ENCODE results near the gene BMP6.

Gene BMP6

DNA sequence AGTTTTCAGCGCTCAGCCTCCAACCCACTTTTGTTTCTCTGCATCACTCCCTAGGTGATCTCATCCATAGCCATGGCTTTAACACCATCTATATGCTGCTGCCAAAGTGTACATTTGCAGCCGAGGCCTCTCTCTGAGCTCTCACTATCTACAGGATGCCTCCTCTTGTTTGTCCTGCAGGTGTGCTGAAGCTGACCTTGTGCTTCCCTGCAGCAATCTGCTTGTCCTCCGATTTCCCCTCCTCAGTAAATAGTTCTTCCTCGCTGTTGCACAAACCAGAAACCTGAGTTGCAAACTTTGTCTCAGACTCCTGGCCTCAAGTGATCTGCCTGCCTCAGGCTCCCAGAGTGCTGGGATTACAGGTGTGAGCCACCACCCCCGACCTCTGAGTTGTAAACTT is 188.4 kb downstream of the BMP6 start:
- no peaks in the 10 kb centered on the region for H3K9me3 Mint-ChIP-seq
- peaks cover 3% of the 10 kb centered on the region for H3K4me1 Mint-ChIP-seq
- H3K27me3 Mint-ChIP-seq: no peaks in the 10 kb centered on the region
- H3K4me3 Mint-ChIP-seq: no peak overlapping the region
- DNase-seq: no peak
- ATAC-seq: no peak
- no peak overlapping the region for H3K27ac Mint-ChIP-seq

DNA sequence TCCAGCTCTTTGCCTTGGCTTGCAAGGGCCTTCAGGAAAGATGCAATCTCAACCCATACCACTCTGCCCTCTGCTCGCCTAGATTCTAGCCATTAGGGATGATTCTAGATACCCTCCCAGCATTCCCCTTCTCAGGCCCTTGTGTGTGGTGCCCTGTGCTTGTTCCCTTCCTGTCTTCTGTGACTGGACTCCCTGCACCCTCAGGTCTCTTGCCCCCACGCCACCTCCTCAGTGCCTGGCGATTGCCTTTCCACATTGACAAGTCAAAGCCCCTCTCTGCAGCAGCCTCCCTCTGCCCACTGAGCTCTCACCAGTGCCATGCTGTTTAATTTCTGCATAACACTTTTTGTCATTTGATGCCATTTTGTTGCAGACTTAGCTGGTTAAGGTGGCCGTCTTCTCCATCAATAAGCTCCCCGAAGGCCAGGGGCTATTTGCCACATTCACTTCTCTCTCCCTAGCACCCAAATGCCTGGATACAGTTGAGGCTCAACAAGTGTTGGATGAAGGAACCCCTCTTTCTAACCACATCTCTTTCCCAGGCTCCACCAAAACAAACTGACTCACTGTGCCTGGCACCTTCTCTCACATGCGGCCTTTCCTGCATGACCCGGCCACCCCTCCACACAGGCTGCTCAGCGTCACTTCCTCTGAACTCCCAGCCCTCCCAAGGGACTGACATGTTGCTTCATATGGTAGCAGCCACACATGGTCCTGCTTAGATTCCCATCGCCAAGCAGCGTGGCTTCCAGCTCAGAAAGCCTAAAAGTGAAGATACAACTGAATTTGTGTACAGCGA is 189.3 kb downstream of the BMP6 start:
- H3K4me1 Mint-ChIP-seq: no peaks in the 10 kb centered on the region
- no peak overlapping the region for H3K27ac Mint-ChIP-seq
- ATAC-seq (no peak), DNase-seq (no peak)
- no peaks in the 10 kb centered on the region for H3K9me3 Mint-ChIP-seq
- no peak overlapping the region for H3K4me3 Mint-ChIP-seq
- no peaks in the 10 kb centered on the region for H3K27me3 Mint-ChIP-seq

DNA sequence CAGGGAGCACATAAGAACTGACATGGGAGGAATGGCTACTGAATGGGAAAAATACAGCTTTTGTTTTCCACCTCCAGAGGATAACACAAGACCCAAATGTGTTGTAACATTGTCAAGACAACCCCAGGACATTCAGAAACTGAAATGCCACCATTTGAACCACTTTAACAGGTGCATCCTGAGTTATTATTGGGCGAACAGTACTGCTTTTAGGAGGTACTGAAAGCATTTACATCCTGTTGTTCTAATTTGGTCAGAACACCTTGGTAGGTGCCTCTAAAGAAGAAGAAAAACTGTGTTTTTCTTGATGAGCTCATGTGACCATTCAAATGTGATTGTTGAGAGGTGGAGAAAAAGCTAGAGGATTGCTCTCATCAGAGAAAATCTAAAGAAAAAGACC is 191.1 kb downstream of the BMP6 start:
- H3K4me1 Mint-ChIP-seq: no peaks in the 10 kb centered on the region
- no peak overlapping the region for H3K4me3 Mint-ChIP-seq
- no peaks in the 10 kb centered on the region for H3K9me3 Mint-ChIP-seq
- no peak for ATAC-seq
- DNase-seq: no peak
- no peaks in the 10 kb centered on the region for H3K27me3 Mint-ChIP-seq
- H3K27ac Mint-ChIP-seq: no peak overlapping the region

DNA sequence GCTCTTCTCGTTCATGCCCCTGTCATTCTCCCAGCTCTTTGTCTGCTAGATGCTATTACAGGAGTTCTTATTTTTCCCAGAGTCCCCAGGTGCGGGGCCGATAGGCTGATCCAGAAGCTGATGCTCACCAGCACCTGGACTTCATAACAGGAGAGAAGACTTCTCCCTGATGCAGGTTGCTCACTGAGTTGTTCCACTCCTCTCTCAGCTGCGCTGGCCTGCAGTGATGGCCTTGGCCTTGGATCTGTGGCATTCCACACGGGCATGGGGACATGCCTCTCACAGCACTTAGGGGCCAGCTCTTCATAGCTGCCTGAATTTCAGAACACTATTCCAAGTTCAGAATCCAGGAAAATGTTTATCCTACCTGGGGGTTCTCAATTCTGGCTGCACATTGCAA is 191.8 kb downstream of the BMP6 start:
- Mint-ChIP-seq H3K4me1 (no peaks in the 10 kb centered on the region), H3K9me3 (no peaks in the 10 kb centered on the region), H3K4me3 (no peak overlapping the region), H3K27ac (no peak overlapping the region), H3K27me3 (no peaks in the 10 kb centered on the region)
- no peak for DNase-seq
- ATAC-seq: no peak

- no peak overlapping the region for H3K4me3 Mint-ChIP-seq
- no peaks in the 10 kb centered on the region for H3K4me1 Mint-ChIP-seq
- H3K9me3 Mint-ChIP-seq: no peaks in the 10 kb centered on the region
- DNase-seq: no peak
- no peaks in the 10 kb centered on the region for H3K27me3 Mint-ChIP-seq
- ATAC-seq: no peak
- H3K27ac Mint-ChIP-seq: no peak overlapping the region
Observed at GRCh38 chr6:7918403-7918802, 192.5 kb downstream of the BMP6 start.

- DNase-seq (no peak), ATAC-seq (no peak)
- peaks cover 10 to 12% of the 10 kb centered on the region in 2 donors for H3K9me3 Mint-ChIP-seq
- no peaks in the 10 kb centered on the region for H3K4me1 Mint-ChIP-seq
- H3K27me3 Mint-ChIP-seq: no peaks in the 10 kb centered on the region
- H3K4me3 Mint-ChIP-seq: no peak overlapping the region
- no peak overlapping the region for H3K27ac Mint-ChIP-seq
Observed at GRCh38 chr6:7919871-7920270, 194.0 kb downstream of the BMP6 start.

GRCh38 chr6:7920425-7920824 is 194.5 kb downstream of the BMP6 start:
- Mint-ChIP-seq H3K4me3 (no peak overlapping the region), H3K4me1 (no peaks in the 10 kb centered on the region), H3K27ac (no peak overlapping the region), H3K27me3 (no peaks in the 10 kb centered on the region), H3K9me3 (peaks cover 16 to 18% of the 10 kb centered on the region in 2 donors)
- DNase-seq (no peak), ATAC-seq (no peak)

- DNase-seq (no peak), ATAC-seq (no peak)
- Mint-ChIP-seq H3K4me3 (no peak overlapping the region), H3K27me3 (no peaks in the 10 kb centered on the region), H3K4me1 (no peaks in the 10 kb centered on the region), H3K27ac (no peak overlapping the region), H3K9me3 (peaks cover 20% of the 10 kb centered on the region in 2 donors)
Observed at GRCh38 chr6:7921046-7921445, 195.1 kb downstream of the BMP6 start.

GRCh38 chr6:7921632-7922092 is 195.8 kb downstream of the BMP6 start:
- H3K27me3 Mint-ChIP-seq: no peaks in the 10 kb centered on the region
- H3K4me1 Mint-ChIP-seq: no peaks in the 10 kb centered on the region
- H3K4me3 Mint-ChIP-seq: no peak overlapping the region
- ATAC-seq (no peak), DNase-seq (no peak)
- no peak overlapping the region for H3K27ac Mint-ChIP-seq
- peaks cover 20% of the 10 kb centered on the region in 2 donors for H3K9me3 Mint-ChIP-seq

- peaks cover 20% of the 10 kb centered on the region in 2 donors for H3K9me3 Mint-ChIP-seq
- H3K27me3 Mint-ChIP-seq: no peaks in the 10 kb centered on the region
- no peak overlapping the region for H3K4me3 Mint-ChIP-seq
- no peaks in the 10 kb centered on the region for H3K4me1 Mint-ChIP-seq
- no peak for ATAC-seq
- DNase-seq: no peak
- H3K27ac Mint-ChIP-seq: no peak overlapping the region
Observed at GRCh38 chr6:7922596-7922995, 196.7 kb downstream of the BMP6 start.

GRCh38 chr6:7924867-7925266 is 199.0 kb downstream of the BMP6 start:
- ATAC-seq (no peak), DNase-seq (no peak)
- Mint-ChIP-seq H3K4me1 (no peaks in the 10 kb centered on the region), H3K9me3 (peaks cover 20% of the 10 kb centered on the region in 2 donors), H3K4me3 (no peak overlapping the region), H3K27me3 (peaks cover 22% of the 10 kb centered on the region), H3K27ac (no peak overlapping the region)
